Activated B cell treated with CpG ODN at 0.5 μM for 24 hours (primary cell): ENCODE data around the gene TRAPPC6A. TPM values are rescaled to one million over a fixed set of nuclear protein-coding genes. Genes with fewer than 3 reads are reported as not detected.

ENCODE experiments used
- ATAC-seq: fragments of 200-7000 bp; cut with Tn5 transposase; one replicate; pipeline ENCODE4 v1.10.0; 2021; ENCODE audit warnings: low read depth, mild to moderate bottlenecking, moderate library complexity
- CTCF ChIA-PET: fragments of 350-600 bp; sonication (Branson Sonifier 250); formaldehyde crosslinking; loops from one replicate; lab custom pipeline; 2021; ENCODE audit warnings: antibody characterized with exemption; lab: Charles Lee
- POLR2A ChIA-PET: fragments of 350-600 bp; sonication (Branson Sonifier 250); formaldehyde crosslinking; loops from one replicate; lab custom pipeline; 2021; ENCODE audit warnings: antibody characterized with exemption; lab: Charles Lee
- DNase-seq: peaks from one replicate; pipeline ENCODE4 v3.0.0; 2022
- H3K27ac Mint-ChIP-seq: one replicate; pipeline ENCODE4 v1.8.0; 2020; ENCODE audit warnings: mixed read lengths
- H3K27me3 Mint-ChIP-seq: one replicate; pipeline ENCODE4 v1.8.0; 2021; ENCODE audit warnings: mixed read lengths
- H3K36me3 Mint-ChIP-seq: one replicate; pipeline ENCODE4 v1.8.0; 2021; ENCODE audit warnings: low read depth, mixed read lengths
- H3K4me1 Mint-ChIP-seq: one replicate; pipeline ENCODE4 v1.8.0; 2021; ENCODE audit warnings: mixed read lengths
- H3K4me3 Mint-ChIP-seq: one replicate; pipeline ENCODE4 v1.8.0; 2020; ENCODE audit warnings: mild to moderate bottlenecking, mixed read lengths
- H3K9me3 Mint-ChIP-seq: one replicate; pipeline ENCODE4 v1.8.0; 2020; ENCODE audit warnings: mixed read lengths
- CTCF ChIP-seq: fragments of 200-600 bp; IDR thresholded peaks from one replicate; pipeline ENCODE4 v1.8.0; 2022; ENCODE audit warnings: antibody characterized with exemption, mild to moderate bottlenecking
- intact Hi-C: fragments of 100-400 bp; cut with micrococcal nuclease; formaldehyde crosslinking; loops from one replicate; pipeline ENCODE4 v1.15.1; 2024
- total RNA-seq: library from RNA; stranded (reverse); gene quantifications from 2 replicates; pipeline ENCODE4 v1.2.3, GENCODE V29; 2022

TRAPPC6A gene
- total RNA-seq, 1 donor from 2014 or later: 56.0 TPM

- Mint-ChIP-seq H3K36me3 (peaks cover 23% of the 10 kb centered on the region), H3K27ac (no peak overlapping the region), H3K9me3 (no peaks in the 10 kb centered on the region), H3K4me1 (peaks cover 36% of the 10 kb centered on the region), H3K4me3 (no peak overlapping the region), H3K27me3 (no peaks in the 10 kb centered on the region)
- intact Hi-C loops: no loop called here
- POLR2A ChIA-PET: no interaction called here
- CTCF ChIA-PET: interaction anchor here (1.0 kb wide), 1 partner anchor 80 kb away, joined by 4 read pairs; no protein-coding TSS in a partner anchor
- no peak for DNase-seq
- TF ChIP-seq CTCF: no peak
- no peak for ATAC-seq
Observed at GRCh38 chr19:45139286-45140143, 38.5 kb downstream of the TRAPPC6A start.

GRCh38 chr19:45138303-45138751 is 39.7 kb downstream of the TRAPPC6A start:
- ATAC-seq: no peak
- H3K4me1 Mint-ChIP-seq: peaks cover 48% of the 10 kb centered on the region

GRCh38 chr19:45137179-45137761 is 40.8 kb downstream of the TRAPPC6A start:
- Mint-ChIP-seq H3K4me1 (peaks cover 50% of the 10 kb centered on the region), H3K36me3 (peaks cover 11% of the 10 kb centered on the region), H3K9me3 (no peaks in the 10 kb centered on the region), H3K4me3 (peak overlapping the region; percentile 75), H3K27me3 (no peaks in the 10 kb centered on the region), H3K27ac (peak overlapping the region; percentile 87)
- no peak for DNase-seq
- ATAC-seq: peak; percentile 85
- ChIA-PET CTCF (interaction anchor here (1.2 to 1.6 kb wide), 3 partner anchors 11 to 50 kb away, joined by 3 to 5 read pairs (median 4); no protein-coding TSS in a partner anchor), POLR2A (interaction anchor here (0.5 to 2.4 kb wide), 10 partner anchors 15 to 726 kb away, joined by 3 to 10 read pairs (median 4); partner anchors contain the start of genes BLOC1S3, PPP1R37, RELB and TRAPPC6A)
- TF ChIP-seq CTCF: no peak
- intact Hi-C loops: no loop called here

More at GRCh38 chr19:45138303-45138751, 39.7 kb downstream of the TRAPPC6A start:
- Mint-ChIP-seq H3K9me3 (no peaks in the 10 kb centered on the region), H3K27me3 (no peaks in the 10 kb centered on the region), H3K4me3 (no peak overlapping the region), H3K36me3 (peaks cover 20% of the 10 kb centered on the region), H3K27ac (peak overlapping the region; percentile 87)
- intact Hi-C loops: no loop called here
- CTCF ChIA-PET: interaction anchor here (1.0 to 1.3 kb wide), 3 partner anchors 13 to 78 kb away, joined by 3 to 4 read pairs (median 4); no protein-coding TSS in a partner anchor
- POLR2A ChIA-PET: interaction anchor here (0.7 to 0.8 kb wide), 2 partner anchors 26 to 39 kb away, joined by 4 to 8 read pairs; partner anchors contain the start of gene TRAPPC6A
- DNase-seq: no peak
- no peak for TF ChIP-seq CTCF

GRCh38 chr19:45136507-45137178 is 41.4 kb downstream of the TRAPPC6A start:
- H3K27ac Mint-ChIP-seq: peak overlapping the region; percentile 87
- H3K9me3 Mint-ChIP-seq: no peaks in the 10 kb centered on the region
- H3K36me3 Mint-ChIP-seq: peaks cover 10% of the 10 kb centered on the region
- no peak for DNase-seq
- intact Hi-C loops: no loop called here
- ChIA-PET CTCF (interaction anchor here (1.1 to 1.6 kb wide), 3 partner anchors 10 to 33 kb away, joined by 3 to 5 read pairs (median 4); no protein-coding TSS in a partner anchor), POLR2A (interaction anchor here (0.6 to 2.4 kb wide), 9 partner anchors 16 to 727 kb away, joined by 3 to 10 read pairs (median 3); partner anchors contain the start of genes BLOC1S3, PPP1R37, RELB and TRAPPC6A)
- peak overlapping the region; percentile 75 for H3K4me3 Mint-ChIP-seq
- no peaks in the 10 kb centered on the region for H3K27me3 Mint-ChIP-seq
- H3K4me1 Mint-ChIP-seq: peaks cover 50% of the 10 kb centered on the region
- no peak for ATAC-seq
- TF ChIP-seq CTCF: no peak
